Measurements from ENCODE around the gene RTCB.
"Not testable (repeated sequence)": the region's sequence is repeated elsewhere in the genome, so short reads cannot be mapped to it uniquely, and the experiment has no call there.

RTCB gene

GRCh38 chr22:32385681-32386080, 26.4 kb downstream of the RTCB start:
- DNase-seq: no peak

GRCh38 chr22:32380991-32381390, 31.1 kb downstream of the RTCB start:
- no peak for DNase-seq

GRCh38 chr22:32378707-32379272, 33.3 kb downstream of the RTCB start:
- no peak for DNase-seq

DNA sequence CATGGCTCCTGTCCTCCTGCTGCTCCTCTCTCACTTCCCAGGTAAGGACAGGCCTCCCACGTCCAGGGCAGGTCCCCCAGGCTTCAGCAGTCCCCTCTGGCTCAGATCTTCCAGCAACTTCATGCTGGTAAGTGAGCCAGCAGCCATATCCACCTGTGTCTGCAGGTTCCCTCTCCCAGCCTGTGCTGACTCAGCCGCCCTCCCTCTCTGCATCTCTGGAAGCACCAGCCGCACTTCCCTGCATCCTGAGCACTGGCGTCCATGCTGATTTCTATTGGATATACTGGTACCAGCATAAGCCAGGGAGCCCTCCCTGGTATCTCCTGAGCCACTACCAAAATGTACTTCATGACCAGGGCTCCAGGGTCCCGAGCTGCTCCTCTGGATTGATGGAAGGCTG, 35.4 kb downstream of the RTCB start:
- no peak for DNase-seq

DNA sequence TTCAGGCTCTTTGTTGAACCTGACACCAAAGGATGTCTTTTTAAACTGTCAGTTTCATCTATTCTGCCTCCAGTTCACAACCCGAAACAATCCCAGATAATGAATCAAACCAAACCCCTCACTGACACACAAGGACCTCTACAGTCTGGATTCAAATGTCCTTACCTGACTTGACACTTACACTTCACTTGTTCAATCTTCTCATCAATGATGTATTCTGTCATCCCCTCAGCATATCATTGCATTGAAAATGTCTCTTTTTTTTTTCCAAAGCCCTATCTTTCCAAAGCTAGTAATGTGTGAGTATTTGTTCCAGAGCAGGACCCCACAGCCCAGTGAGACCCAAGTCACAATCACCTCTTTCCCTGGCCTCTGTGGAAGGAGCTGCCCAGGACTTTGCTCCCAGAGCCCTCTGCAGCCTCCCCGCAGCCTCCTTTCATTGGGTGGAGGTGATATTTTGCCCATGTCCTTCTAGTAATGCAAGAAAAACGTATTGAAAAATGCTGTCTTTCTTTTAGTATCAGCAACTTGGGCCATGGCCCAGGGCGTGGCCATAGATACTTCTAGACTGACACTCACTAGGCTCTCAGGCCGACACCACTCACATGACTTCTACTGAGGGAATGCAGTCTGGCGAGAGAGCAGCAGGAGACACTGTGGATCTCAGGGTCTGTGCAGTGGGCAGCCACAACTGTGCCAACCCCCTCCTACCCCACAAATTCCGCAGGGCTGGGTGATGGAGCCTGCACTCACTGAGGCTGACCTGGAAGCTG, 36.2 kb downstream of the RTCB start:
- DNase-seq: no peak

DNA sequence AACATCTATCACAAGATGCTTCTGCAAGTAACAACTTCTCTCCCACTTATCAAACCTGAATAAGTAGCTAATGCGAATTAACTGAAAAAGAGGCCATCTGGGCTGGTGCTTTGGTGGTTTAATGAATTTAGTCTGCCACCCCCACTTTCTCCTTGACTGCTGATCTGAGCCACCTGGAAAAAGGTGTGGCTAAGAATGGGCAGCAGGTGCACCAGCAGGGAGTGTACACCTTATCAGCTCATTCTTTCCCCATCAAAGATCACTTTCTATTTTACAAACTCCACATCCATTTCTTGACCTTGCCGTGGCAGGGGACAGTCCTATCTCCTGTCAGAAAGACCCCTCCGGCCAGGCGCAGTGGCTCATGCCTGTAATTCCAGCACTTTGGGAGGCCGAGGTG, 47.8 kb downstream of the RTCB start:
- no peak for DNase-seq

- DNase-seq: no peak
Observed at GRCh38 chr22:32361257-32361656, 50.8 kb downstream of the RTCB start.

- DNase-seq: not testable (repeated sequence)
Observed at GRCh38 chr22:32360096-32360495, 52.0 kb downstream of the RTCB start.

- DNase-seq: not testable (repeated sequence)
Observed at GRCh38 chr22:32357567-32357966, 54.5 kb downstream of the RTCB start, which contains the start of gene RFPL3. TSS of gene RFPL3 (plus strand) at chr22:32357867. CDS start at chr22:32358072, 205 bp downstream.

DNA sequence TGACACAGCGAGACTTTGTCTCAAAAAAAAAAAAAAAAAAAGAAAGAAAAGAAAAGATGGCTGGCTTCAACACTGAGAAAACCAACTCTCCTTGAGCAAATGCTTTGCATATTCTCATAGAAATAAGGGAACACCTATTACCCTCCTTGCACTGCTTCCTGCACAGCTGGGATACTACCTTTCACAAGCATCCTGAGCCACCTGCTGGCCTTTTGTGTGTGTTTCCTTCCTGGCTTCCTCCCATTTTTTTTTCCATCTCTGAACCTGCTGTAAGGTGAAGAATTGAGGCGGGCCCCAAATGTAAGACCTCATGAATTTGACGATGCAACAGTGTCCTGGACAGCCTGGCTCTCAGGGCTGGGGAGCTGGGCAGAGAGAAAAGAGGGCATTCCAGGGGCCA, 56.3 kb downstream of the RTCB start:
- DNase-seq: no peak

- no peak for DNase-seq
Observed at GRCh38 chr22:32354360-32355351, 57.4 kb downstream of the RTCB start.

- DNase-seq: no peak
Observed at GRCh38 chr22:32353840-32354239, 58.2 kb downstream of the RTCB start.

GRCh38 chr22:32353292-32353691, 58.8 kb downstream of the RTCB start:
- no peak for DNase-seq

GRCh38 chr22:32352681-32353080, 59.4 kb downstream of the RTCB start:
- no peak for DNase-seq

DNA sequence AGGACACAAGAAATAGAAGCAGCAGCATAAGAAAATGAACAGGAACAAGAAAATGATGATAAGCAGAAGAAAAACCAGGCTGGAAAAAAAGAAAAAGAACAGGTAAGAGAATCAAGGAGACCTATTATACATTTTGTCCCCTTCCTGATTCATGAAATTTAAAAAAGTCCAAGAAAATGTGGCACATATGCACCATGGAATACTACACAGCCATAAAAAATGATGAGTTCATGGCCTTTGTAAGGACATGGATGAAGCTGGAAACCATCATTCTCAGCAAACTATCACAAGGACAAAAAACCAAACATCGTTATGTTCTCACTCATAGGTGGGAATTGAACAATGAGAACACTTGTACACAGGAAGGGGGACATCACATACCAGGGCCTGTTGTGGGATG, 60.2 kb downstream of the RTCB start:
- not testable (repeated sequence) for DNase-seq

- no peak for DNase-seq
Observed at GRCh38 chr22:32348031-32348611, 63.9 kb downstream of the RTCB start.

DNA sequence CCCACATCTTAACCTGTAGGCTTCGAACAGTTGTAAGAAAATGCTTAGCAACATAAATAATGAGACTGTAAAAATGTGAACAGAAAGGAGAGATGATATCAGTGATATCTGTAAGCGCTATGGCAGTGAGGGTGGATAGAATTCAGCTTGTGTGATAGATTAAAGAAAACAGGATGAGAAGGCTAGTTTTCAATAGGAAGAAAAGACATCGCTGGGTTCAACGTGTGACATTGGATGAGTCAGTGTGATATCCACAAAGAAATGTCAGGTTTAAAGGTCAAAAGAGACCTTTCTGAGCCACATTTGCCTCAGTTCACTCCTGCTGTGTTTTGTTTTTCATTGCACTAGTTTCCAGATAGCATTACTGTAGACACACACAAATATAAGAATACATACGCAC, 68.1 kb downstream of the RTCB start:
- DNase-seq: no peak

- no peak for DNase-seq
Observed at GRCh38 chr22:32342977-32343376, 69.1 kb downstream of the RTCB start.

GRCh38 chr22:32341122-32341740, 70.8 kb downstream of the RTCB start:
- DNase-seq: no peak

- no peak for DNase-seq
Observed at GRCh38 chr22:32340411-32340810, 71.6 kb downstream of the RTCB start.

- DNase-seq: no peak
Observed at GRCh38 chr22:32339190-32340012, 72.6 kb downstream of the RTCB start.

DNA sequence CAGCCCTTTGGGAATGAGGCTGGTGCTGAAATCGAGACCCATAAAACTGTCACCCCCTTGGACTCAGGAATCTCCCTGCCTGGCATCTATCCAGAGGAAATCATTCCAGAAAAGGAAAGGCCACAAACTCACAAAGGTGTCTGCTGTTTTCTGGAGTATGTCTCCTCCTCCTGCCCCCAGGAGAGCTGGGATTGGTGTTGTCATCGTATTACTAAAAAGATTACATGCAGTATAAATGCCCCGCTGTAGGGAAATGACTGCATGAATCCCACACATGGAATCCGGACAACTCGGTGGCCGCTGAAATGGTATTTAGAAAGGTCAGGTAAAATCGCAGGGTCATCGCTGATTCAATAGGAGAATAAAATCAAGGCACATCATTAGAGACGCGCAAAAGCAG, 73.3 kb downstream of the RTCB start:
- no peak for DNase-seq
